Measurements from ENCODE around the gene BOD1L2. TPM values are rescaled to one million over a fixed set of nuclear protein-coding genes. Genes with fewer than 3 reads are reported as not detected.

Gene BOD1L2
- total RNA-seq = not detected

- H3K27me3 ChIP-seq = no peaks in the 10 kb centered on the region
- no peak within 1 kb of the TSS for H3K27ac ChIP-seq
- H3K9me3 ChIP-seq = no peaks in the 10 kb centered on the region
- WGBS, 2 donors = 86 to 92% methylated on average over 44 to 50 of the region's 50 CpGs
- H3K4me1 ChIP-seq = peaks cover 0 to 3% (median 0%) of the 10 kb centered on the region in 4 donors
- no peaks in the 10 kb centered on the region for H3K36me3 ChIP-seq
- no peak within 1 kb of the TSS for H3K4me3 ChIP-seq
- no peak for TF ChIP-seq POLR2A (IDR thresholded peaks at IDR 0.05)
- TF ChIP-seq EP300 (IDR thresholded peaks at IDR 0.05) = no peak
- TF ChIP-seq CTCF (IDR thresholded peaks at IDR 0.05) = no peak
- no peak for DNase-seq (ENCODE audit: low spot score in 2 of 2)
Measured at GRCh38 chr18:57146956-57147636, at the start of gene BOD1L2. Gene BOD1L2 (plus strand): TSS chr18:57147087. CDS start chr18:57147313, 226 bp downstream.

DNA sequence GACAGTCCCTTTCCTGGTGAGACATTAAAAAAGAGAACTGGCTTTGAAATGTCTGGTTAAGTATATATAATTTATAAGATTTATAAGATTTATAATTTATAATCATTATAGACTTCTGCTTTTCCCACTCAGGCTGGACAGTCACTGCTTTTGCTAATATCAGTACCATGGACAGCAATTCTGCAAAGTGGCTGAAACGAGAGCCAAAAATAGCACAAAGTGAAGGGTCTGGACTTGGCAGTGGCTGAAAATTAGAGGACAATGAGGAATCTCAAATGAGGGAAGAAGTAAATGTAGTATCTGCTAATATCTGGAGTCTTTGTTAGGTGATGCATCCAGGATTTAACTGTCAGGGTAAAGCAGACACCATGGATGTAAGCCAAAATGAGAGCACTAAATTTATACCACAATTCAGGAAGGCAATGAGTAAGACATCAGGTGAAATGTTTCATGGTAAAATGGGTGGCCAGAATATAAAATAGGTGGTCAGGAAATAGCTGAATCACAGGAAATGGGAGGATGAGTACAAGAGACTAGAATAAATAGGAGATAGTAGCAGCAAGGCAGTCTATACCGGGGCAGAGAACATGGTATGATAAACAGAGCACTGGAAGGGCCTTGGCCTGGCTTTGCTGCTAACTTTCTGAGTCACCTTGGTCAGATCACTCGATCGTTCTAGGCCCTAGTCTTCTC is 39.6 kb upstream of the BOD1L2 start:
- 64 to 70% methylated on average over 4 of the region's 4 CpGs for whole genome bisulfite sequencing, 2 donors
- no peak for DNase-seq (ENCODE audit: low spot score in 2 of 2)
- Histone ChIP-seq H3K36me3 (no peaks in the 10 kb centered on the region), H3K9me3 (peaks cover 0 to 8% (median 0%) of the 10 kb centered on the region in 4 donors), H3K27me3 (no peaks in the 10 kb centered on the region), H3K4me1 (no peaks in the 10 kb centered on the region), H3K4me3 (no peak overlapping the region), H3K27ac (no peak overlapping the region)
- TF ChIP-seq EP300 (IDR thresholded peaks at IDR 0.05) (no peak), POLR2A (IDR thresholded peaks at IDR 0.05) (no peak), CTCF (IDR thresholded peaks at IDR 0.05) (no peak)

DNA sequence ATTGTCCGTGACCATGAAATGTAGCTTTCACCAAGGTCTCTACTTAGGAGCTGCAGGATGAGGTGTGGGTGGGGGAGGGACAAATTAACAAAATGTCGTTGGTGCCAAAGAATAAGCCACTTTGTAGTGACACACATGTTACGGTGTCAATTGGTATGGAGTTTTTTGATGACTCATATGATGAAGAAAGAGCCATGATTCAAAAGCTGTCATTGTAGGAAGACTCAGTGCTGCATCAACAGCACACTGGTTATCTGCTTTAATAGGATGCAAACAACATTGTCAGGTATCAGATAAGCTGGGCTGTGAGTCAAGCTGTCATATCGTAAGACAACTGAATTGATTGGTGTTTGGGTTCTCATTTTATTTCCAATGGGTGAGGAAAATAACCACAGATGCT is 36.6 kb upstream of the BOD1L2 start:
- DNase-seq (ENCODE audit: low spot score in 2 of 2) = no peak
- no peaks in the 10 kb centered on the region for H3K36me3 ChIP-seq
- H3K4me1 ChIP-seq = no peaks in the 10 kb centered on the region
- peaks cover 0 to 3% (median 0%) of the 10 kb centered on the region in 4 donors for H3K9me3 ChIP-seq
- no peak overlapping the region for H3K27ac ChIP-seq
- no peak overlapping the region for H3K4me3 ChIP-seq
- WGBS, 2 donors = 57 to 65% methylated on average over 4 of the region's 4 CpGs
- TF ChIP-seq EP300 (IDR thresholded peaks at IDR 0.05) (no peak), CTCF (IDR thresholded peaks at IDR 0.05) (no peak), POLR2A (IDR thresholded peaks at IDR 0.05) (no peak)
- H3K27me3 ChIP-seq = no peaks in the 10 kb centered on the region

DNA sequence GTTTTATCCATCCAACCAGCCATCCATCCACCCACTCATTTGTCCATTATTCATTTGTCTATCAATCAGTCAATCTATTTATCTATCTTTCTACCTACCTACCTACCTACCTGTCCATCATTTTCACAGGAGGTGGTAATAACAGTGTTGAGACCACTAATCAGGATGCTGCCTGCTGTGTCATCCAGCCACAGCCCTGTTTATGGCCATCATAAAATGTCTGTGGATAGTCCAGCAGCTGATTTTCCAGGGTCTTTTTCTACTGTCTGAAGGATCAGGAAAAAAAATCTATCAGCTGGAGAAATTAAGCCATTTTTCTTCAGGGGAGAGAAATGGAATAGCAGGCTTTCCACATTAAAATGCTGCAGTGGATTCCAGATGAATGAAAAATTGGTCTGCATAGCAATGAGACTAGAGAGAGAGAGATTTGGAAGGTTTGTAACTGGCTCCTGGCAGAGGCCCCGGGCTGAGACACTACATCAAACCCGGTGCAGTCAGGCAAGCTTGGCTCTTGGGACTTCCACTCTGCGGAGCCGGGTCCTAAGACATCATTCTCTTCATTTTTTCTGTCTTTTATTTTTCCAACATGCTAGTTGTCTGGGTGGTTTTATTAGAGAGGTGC is 33.0 kb upstream of the BOD1L2 start:
- 43 to 53% methylated on average over 4 of the region's 4 CpGs for WGBS, 2 donors

More for the DNA sequence above, 33.0 kb upstream of the BOD1L2 start:
- Histone ChIP-seq H3K27ac (no peak overlapping the region), H3K9me3 (peaks cover 0 to 3% (median 0%) of the 10 kb centered on the region in 4 donors), H3K36me3 (no peaks in the 10 kb centered on the region), H3K4me1 (no peaks in the 10 kb centered on the region), H3K4me3 (no peak overlapping the region), H3K27me3 (no peaks in the 10 kb centered on the region)
- DNase-seq (ENCODE audit: low spot score in 2 of 2) = no peak
- no peak for TF ChIP-seq POLR2A (IDR thresholded peaks at IDR 0.05)
- no peak for TF ChIP-seq CTCF (IDR thresholded peaks at IDR 0.05)
- no peak for TF ChIP-seq EP300 (IDR thresholded peaks at IDR 0.05)

Measured in tibial nerve (tissue), 4 donors.